Liver (tissue), 3 donors: ENCODE data around the gene PPDPF.

ENCODE experiments used
- ATF3 ChIP-seq: IDR thresholded peaks from 2 replicates; pipeline ENCODE4 v1.6.1; 2016; ENCODE audit warnings: antibody characterized with exemption
- CTCF ChIP-seq: fragments of 150-350 bp; IDR thresholded peaks from 2 replicates; pipeline ENCODE4 v1.5.1; 2017; ENCODE audit warnings: improper control_type of control experiment, low read depth, low read length; ENCODE audit not compliant: missing input control
- EGR1 ChIP-seq, 2 donors: IDR thresholded peaks; 2 replicates each; pipeline ENCODE4 v1.6.1; 2016 to 2018; ENCODE audit warnings: antibody characterized with exemption in 2 of 2, low read depth in 2 of 2
- GABPA ChIP-seq, 2 donors: IDR thresholded peaks in 1 of 2; conservative IDR thresholded peaks in 1 of 2; 2 replicates each; pipeline ENCODE4 v1.6.1; 2016; ENCODE audit warnings: antibody characterized with exemption in 2 of 2, mild to moderate bottlenecking in 1 of 2, moderate library complexity in 1 of 2
- JUND ChIP-seq, 2 donors: IDR thresholded peaks; 2 replicates each; pipeline ENCODE4 v1.6.1; 2016; ENCODE audit warnings: antibody characterized with exemption in 2 of 2
- MAX ChIP-seq: IDR thresholded peaks from 2 replicates; pipeline ENCODE4 v1.6.1; 2016; ENCODE audit warnings: antibody characterized with exemption
- RAD21 ChIP-seq, 2 donors: IDR thresholded peaks; 2 replicates each; pipeline ENCODE4 v1.6.1; 2016; ENCODE audit warnings: antibody characterized with exemption in 2 of 2, mild to moderate bottlenecking in 2 of 2
- REST ChIP-seq: IDR thresholded peaks from 2 replicates; pipeline ENCODE4 v1.6.1; 2016; ENCODE audit warnings: antibody characterized with exemption, mild to moderate bottlenecking
- RXRA ChIP-seq, 2 donors: IDR thresholded peaks; 2 replicates each; pipeline ENCODE4 v1.6.1; 2017 to 2018; ENCODE audit warnings: antibody characterized with exemption in 2 of 2, mild to moderate bottlenecking in 1 of 2
- SP1 ChIP-seq: IDR thresholded peaks from 2 replicates; pipeline ENCODE4 v1.6.1; 2018; ENCODE audit warnings: antibody characterized with exemption, mild to moderate bottlenecking
- YY1 ChIP-seq: IDR thresholded peaks from 2 replicates; pipeline ENCODE4 v1.6.1; 2016; ENCODE audit warnings: antibody characterized with exemption, mild to moderate bottlenecking
- donor health status: healthy.
- donor health status: healthy.

- no peak for TF ChIP-seq CTCF
- TF ChIP-seq REST = no peak
- no peak for TF ChIP-seq MAX
- no peak for TF ChIP-seq JUND (IDR thresholded peaks at IDR 0.05)
- no peak for TF ChIP-seq RXRA (IDR thresholded peaks at IDR 0.05)
- no peak for TF ChIP-seq YY1
- TF ChIP-seq SP1 = no peak
- no peak for TF ChIP-seq GABPA (IDR thresholded peaks at IDR 0.05 in 1 of 2, conservative IDR thresholded peaks at IDR 0.05 in 1 of 2)
- no peak for TF ChIP-seq ATF3
- no peak for TF ChIP-seq EGR1 (IDR thresholded peaks at IDR 0.05; ENCODE audit: low read depth in 2 of 2)
- no peak for TF ChIP-seq RAD21 (IDR thresholded peaks at IDR 0.05)
These were observed 17.0 kb upstream of the PPDPF start for GRCh38 chr20:63503524-63503923.
